ENCODE results near the gene ZNF77. TPM values are rescaled to one million over a fixed set of nuclear protein-coding genes. Genes with fewer than 3 reads are reported as not detected.

ZNF77 gene
- total RNA-seq, 4 donors from 2014 or later = 2.1 to 6.0 (median 3.1) TPM

- TF ChIP-seq, protein P1, sequence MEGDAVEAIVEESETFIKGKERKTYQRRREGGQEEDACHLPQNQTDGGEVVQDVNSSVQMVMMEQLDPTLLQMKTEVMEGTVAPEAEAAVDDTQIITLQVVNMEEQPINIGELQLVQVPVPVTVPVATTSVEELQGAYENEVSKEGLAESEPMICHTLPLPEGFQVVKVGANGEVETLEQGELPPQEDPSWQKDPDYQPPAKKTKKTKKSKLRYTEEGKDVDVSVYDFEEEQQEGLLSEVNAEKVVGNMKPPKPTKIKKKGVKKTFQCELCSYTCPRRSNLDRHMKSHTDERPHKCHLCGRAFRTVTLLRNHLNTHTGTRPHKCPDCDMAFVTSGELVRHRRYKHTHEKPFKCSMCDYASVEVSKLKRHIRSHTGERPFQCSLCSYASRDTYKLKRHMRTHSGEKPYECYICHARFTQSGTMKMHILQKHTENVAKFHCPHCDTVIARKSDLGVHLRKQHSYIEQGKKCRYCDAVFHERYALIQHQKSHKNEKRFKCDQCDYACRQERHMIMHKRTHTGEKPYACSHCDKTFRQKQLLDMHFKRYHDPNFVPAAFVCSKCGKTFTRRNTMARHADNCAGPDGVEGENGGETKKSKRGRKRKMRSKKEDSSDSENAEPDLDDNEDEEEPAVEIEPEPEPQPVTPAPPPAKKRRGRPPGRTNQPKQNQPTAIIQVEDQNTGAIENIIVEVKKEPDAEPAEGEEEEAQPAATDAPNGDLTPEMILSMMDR (IDR thresholded peaks at IDR 0.05; ENCODE audit: low read depth) = no peak
Measured at GRCh38 chr19:2967972-2968371, 23.2 kb upstream of the ZNF77 start.

DNA sequence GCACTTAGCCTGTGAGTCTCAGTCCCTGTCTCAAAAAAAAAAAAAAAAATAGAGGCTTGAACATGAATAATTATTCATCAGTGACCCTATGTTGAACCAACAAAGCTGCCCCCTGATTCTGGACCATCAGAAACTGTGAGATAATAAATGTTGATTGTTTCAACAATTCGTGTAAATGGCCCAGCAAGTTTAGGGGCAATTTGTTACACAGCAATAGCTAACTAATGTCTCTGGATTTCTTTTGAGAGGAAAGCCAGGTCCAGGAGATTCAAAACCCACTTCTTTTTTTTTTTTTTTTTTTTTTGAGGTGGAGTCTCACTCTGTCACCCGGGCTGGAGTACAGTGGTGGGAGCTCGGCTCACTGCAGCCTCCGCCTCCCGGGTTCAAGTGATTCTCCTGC lies 20.1 kb upstream of the ZNF77 start:
- TF ChIP-seq, protein P1 (IDR thresholded peaks at IDR 0.05; ENCODE audit: low read depth) = no peak

DNA sequence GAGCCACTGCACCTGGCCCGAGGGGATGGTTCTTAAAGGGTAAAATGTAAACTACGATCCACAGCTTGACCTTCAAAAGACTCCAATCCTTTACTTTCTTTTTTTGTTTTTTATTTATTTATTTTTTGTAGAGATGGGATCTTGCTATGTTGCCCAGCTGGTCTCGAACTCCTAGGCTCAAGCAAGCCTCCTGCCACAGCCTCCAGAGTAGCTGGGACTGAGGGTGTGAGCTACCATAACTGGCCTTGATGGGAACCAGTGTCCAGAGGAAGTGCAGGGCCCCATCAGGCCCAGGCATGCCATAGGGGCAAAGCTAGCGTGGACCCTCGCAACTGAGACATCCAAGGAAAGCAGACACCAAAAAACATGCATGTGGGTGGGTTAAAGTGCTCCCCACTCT lies 18.4 kb upstream of the ZNF77 start:
- TF ChIP-seq, protein P1 (IDR thresholded peaks at IDR 0.05; ENCODE audit: low read depth) = no peak

GRCh38 chr19:2962018-2962670 lies 17.4 kb upstream of the ZNF77 start:
- TF ChIP-seq, protein P1 (IDR thresholded peaks at IDR 0.05; ENCODE audit: low read depth) = no peak

DNA sequence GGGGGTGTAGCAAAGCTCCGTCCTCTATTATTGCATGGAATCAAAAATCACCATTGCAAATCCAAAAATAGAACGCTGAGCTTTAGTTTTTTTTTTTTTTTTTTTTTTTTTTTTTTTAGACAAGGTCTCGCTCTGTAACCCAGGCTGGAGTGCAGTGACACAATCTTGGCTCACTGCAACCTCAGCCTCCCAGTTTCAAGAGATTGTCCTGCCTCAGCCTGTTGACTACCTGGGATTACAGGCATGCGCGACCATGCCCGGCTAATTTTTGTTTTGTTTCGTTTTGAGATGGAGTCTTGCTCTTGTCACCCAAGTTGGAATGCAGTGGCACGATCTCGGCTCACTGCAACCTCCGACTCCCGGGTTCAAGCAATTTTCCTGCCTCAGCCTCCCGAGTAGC lies 15.3 kb upstream of the ZNF77 start:
- TF ChIP-seq, protein P1 (IDR thresholded peaks at IDR 0.05; ENCODE audit: low read depth) = no peak

- TF ChIP-seq, protein P1 (IDR thresholded peaks at IDR 0.05; ENCODE audit: low read depth) = no peak
Measured at GRCh38 chr19:2957160-2957559, 12.4 kb upstream of the ZNF77 start.

DNA sequence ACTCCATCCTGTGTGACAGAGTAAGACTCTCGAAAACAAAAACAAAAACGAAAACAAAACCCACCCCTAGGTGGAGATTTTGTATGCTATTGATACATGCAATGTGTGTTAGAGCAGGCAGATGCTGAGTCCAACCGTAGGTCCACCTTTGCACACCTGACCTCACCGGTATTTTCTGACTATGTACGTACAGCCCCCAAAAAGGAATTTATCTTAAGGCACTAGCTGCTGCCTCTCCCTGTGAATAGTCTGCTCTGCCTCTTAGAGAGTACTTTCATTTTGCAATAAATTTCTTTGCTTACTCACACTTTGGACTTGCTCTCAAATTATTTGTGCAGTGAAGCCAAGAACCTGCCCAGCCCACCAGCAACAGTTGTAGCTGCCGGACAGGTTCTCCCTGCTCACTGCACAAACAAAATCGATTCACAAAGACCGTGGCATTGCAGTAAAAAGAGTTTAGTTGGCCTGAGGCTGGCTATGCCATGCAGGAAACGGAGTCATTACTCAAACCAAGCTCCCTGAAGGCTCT lies 8.2 kb upstream of the ZNF77 start:
- TF ChIP-seq, protein P1 (IDR thresholded peaks at IDR 0.05; ENCODE audit: low read depth) = no peak

Data from subcutaneous adipose tissue (tissue), 4 donors.